ENCODE data around the gene OR6B2.

Gene OR6B2

GRCh38 chr2:240042740-240043139 is 12.5 kb upstream of the OR6B2 start:
- H3K27ac ChIP-seq (ENCODE audit: insufficient read depth, low read depth, low read length, poor library complexity, severe bottlenecking), result no peak overlapping the region
- H3K36me3 ChIP-seq (ENCODE audit: control insufficient read depth, insufficient read depth, low read length), result no peaks in the 10 kb centered on the region
- no peaks in the 10 kb centered on the region for H3K4me1 ChIP-seq (ENCODE audit: control insufficient read depth, insufficient read depth, low read length)
- WGBS, 2 experiments, result 91 to 93% methylated on average over 11 of the region's 11 CpGs
- H3K9me3 ChIP-seq (ENCODE audit: control insufficient read depth, low read length), result no peaks in the 10 kb centered on the region
- peaks cover 26% of the 10 kb centered on the region for H3K27me3 ChIP-seq (ENCODE audit: control insufficient read depth, insufficient read depth, low read length, poor library complexity, severe bottlenecking)
- no peak overlapping the region for H3K4me3 ChIP-seq (ENCODE audit: insufficient read depth, low read depth, low read length)

DNA sequence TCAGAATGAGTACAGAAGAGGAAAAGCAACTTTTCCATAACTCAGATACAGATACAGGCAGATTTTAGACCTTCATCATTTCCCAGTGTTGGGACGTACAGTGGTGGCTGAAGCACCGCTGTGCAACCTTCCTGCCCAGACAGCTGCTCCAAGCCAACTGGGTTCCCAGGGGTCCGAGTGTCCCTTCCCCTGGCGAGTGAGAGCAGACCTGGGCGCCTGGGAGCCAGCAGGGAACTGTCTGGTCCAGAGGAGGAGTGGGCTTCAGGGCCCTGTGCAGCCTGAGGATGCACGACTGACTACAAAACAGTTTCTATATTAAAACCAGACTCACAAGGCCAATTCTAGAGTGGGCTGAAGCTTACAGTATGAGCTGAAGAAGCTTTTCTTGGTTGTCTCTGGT is 11.1 kb upstream of the OR6B2 start:
- Histone ChIP-seq H3K27me3 (ENCODE audit: control insufficient read depth, insufficient read depth, low read length, poor library complexity, severe bottlenecking) (peaks cover 33% of the 10 kb centered on the region), H3K27ac (ENCODE audit: insufficient read depth, low read depth, low read length, poor library complexity, severe bottlenecking) (no peak overlapping the region), H3K4me1 (ENCODE audit: control insufficient read depth, insufficient read depth, low read length) (no peaks in the 10 kb centered on the region), H3K9me3 (ENCODE audit: control insufficient read depth, low read length) (no peaks in the 10 kb centered on the region), H3K36me3 (ENCODE audit: control insufficient read depth, insufficient read depth, low read length) (no peaks in the 10 kb centered on the region), H3K4me3 (ENCODE audit: insufficient read depth, low read depth, low read length) (no peak overlapping the region)
- 91 to 93% methylated on average over 6 of the region's 6 CpGs for WGBS, 2 experiments

GRCh38 chr2:240037358-240037757 is 7.1 kb upstream of the OR6B2 start:
- no peaks in the 10 kb centered on the region for H3K36me3 ChIP-seq (ENCODE audit: control insufficient read depth, insufficient read depth, low read length)
- H3K4me3 ChIP-seq (ENCODE audit: insufficient read depth, low read depth, low read length), result no peak overlapping the region
- H3K4me1 ChIP-seq (ENCODE audit: control insufficient read depth, insufficient read depth, low read length), result no peaks in the 10 kb centered on the region
- no peaks in the 10 kb centered on the region for H3K9me3 ChIP-seq (ENCODE audit: control insufficient read depth, low read length)
- peaks cover 54% of the 10 kb centered on the region for H3K27me3 ChIP-seq (ENCODE audit: control insufficient read depth, insufficient read depth, low read length, poor library complexity, severe bottlenecking)
- no peak overlapping the region for H3K27ac ChIP-seq (ENCODE audit: insufficient read depth, low read depth, low read length, poor library complexity, severe bottlenecking)

DNA sequence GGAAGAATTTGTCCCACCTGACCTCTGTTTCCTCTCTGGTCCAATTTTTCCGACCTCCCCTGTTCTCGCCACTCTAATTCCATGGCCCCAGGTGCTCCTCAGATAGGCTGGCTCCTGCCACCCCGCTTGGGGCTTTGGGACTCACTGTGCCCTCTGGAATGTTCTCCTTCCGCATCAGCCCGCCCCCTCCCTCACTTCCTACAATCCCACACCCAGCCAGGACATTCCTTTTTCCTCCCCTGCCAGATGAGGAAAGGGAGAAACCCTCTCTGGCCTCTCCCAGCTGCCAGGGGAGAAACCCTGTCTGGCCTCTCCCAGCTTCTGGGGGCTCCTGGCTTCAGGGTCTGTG is 3.1 kb upstream of the OR6B2 start:
- Histone ChIP-seq H3K27ac (ENCODE audit: insufficient read depth, low read depth, low read length, poor library complexity, severe bottlenecking) (no peak overlapping the region), H3K36me3 (ENCODE audit: control insufficient read depth, insufficient read depth, low read length) (no peaks in the 10 kb centered on the region), H3K4me1 (ENCODE audit: control insufficient read depth, insufficient read depth, low read length) (no peaks in the 10 kb centered on the region), H3K27me3 (ENCODE audit: control insufficient read depth, insufficient read depth, low read length, poor library complexity, severe bottlenecking) (peaks cover 52% of the 10 kb centered on the region), H3K9me3 (ENCODE audit: control insufficient read depth, low read length) (no peaks in the 10 kb centered on the region), H3K4me3 (ENCODE audit: insufficient read depth, low read depth, low read length) (no peak overlapping the region)
- WGBS, 2 experiments, result 57 to 64% methylated on average over 5 of the region's 5 CpGs

DNA sequence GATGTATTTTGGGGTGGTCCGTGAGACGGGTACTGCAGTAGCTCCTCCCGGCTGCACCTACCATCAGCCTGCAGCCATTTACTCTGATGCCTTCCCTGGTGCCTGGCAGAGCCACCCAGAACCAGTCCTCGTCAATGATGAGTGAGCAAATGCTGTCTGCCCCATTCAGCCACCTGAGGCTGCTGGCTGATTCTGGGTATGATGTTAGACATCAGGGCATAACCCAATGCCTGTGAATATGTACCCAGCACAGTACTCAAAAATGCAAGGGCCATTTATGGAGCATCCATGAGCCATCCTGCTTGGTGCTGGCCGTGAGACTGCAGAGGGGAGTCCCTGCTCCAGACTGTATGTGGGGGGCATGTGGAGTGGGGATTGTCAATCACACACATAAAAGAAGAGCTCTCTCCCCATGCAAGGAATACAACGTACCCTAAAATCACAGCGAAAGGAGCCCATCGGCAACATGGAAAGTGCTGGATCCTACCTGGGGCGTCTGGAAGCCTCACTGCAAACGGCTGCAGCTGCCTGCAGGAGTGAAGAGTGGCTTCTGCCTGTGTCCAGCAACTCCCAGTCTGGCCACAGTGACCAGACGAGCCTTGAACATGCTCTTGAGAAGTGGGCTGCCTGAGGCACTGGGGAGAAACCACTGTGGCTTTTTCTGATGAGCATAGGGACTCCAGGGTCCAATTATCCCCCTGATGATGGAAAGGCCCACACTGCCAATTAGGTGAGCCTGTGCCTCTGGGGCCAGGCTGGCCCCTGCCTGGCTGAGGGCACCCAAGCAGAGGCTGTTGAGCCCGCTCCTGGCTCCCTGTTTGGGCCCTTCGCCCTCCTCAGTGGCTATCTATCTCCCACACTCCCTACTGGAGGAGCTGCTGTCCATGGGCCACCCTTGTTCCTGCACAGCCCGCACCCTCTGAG is 2.4 kb upstream of the OR6B2 start:
- Histone ChIP-seq H3K4me1 (ENCODE audit: control insufficient read depth, insufficient read depth, low read length) (no peaks in the 10 kb centered on the region), H3K27me3 (ENCODE audit: control insufficient read depth, insufficient read depth, low read length, poor library complexity, severe bottlenecking) (peaks cover 48% of the 10 kb centered on the region), H3K36me3 (ENCODE audit: control insufficient read depth, insufficient read depth, low read length) (no peaks in the 10 kb centered on the region), H3K27ac (ENCODE audit: insufficient read depth, low read depth, low read length, poor library complexity, severe bottlenecking) (no peak overlapping the region), H3K9me3 (ENCODE audit: control insufficient read depth, low read length) (no peaks in the 10 kb centered on the region), H3K4me3 (ENCODE audit: insufficient read depth, low read depth, low read length) (no peak overlapping the region)
- 87 to 88% methylated on average over 14 of the region's 14 CpGs for WGBS, 2 experiments

- Histone ChIP-seq H3K4me1 (ENCODE audit: control insufficient read depth, insufficient read depth, low read length) (peaks cover 4% of the 10 kb centered on the region), H3K4me3 (ENCODE audit: insufficient read depth, low read depth, low read length) (peak overlapping the region; percentile 63), H3K9me3 (ENCODE audit: control insufficient read depth, low read length) (no peaks in the 10 kb centered on the region), H3K27me3 (ENCODE audit: control insufficient read depth, insufficient read depth, low read length, poor library complexity, severe bottlenecking) (peaks cover 3% of the 10 kb centered on the region), H3K36me3 (ENCODE audit: control insufficient read depth, insufficient read depth, low read length) (peaks cover 10% of the 10 kb centered on the region), H3K27ac (ENCODE audit: insufficient read depth, low read depth, low read length, poor library complexity, severe bottlenecking) (no peak overlapping the region)
- WGBS, 2 experiments, result 1% methylated on average over 21 to 22 of the region's 22 CpGs
These were observed 5.5 kb downstream of the OR6B2 start for GRCh38 chr2:240024766-240025165.

DNA sequence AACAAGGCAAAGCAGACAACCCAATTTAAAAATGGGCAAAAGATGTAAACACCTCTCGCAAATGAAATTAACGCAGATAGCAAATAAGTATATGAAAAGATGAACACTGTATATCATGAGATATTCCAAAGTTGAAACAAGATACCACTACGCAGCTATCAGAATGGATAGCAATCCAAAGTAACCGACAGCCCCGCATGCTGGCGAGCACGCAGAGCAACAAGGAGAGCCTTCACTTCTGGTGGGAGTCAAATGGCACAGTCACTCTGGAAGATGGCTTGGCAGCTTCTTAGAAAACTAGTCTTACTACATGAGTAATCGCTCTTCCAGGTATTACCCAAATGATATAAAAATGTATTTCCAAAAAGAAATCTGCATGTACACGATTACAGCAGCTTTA is 6.4 kb downstream of the OR6B2 start:
- Histone ChIP-seq H3K4me1 (ENCODE audit: control insufficient read depth, insufficient read depth, low read length) (peaks cover 4% of the 10 kb centered on the region), H3K36me3 (ENCODE audit: control insufficient read depth, insufficient read depth, low read length) (peaks cover 15% of the 10 kb centered on the region), H3K4me3 (ENCODE audit: insufficient read depth, low read depth, low read length) (peak overlapping the region; percentile 63), H3K9me3 (ENCODE audit: control insufficient read depth, low read length) (no peaks in the 10 kb centered on the region), H3K27me3 (ENCODE audit: control insufficient read depth, insufficient read depth, low read length, poor library complexity, severe bottlenecking) (peaks cover 3% of the 10 kb centered on the region), H3K27ac (ENCODE audit: insufficient read depth, low read depth, low read length, poor library complexity, severe bottlenecking) (no peak overlapping the region)
- WGBS, 2 experiments, result 88 to 91% methylated on average over 9 of the region's 9 CpGs

- H3K9me3 ChIP-seq (ENCODE audit: control insufficient read depth, low read length), result no peaks in the 10 kb centered on the region
- H3K4me3 ChIP-seq (ENCODE audit: insufficient read depth, low read depth, low read length), result no peak overlapping the region
- no peak overlapping the region for H3K27ac ChIP-seq (ENCODE audit: insufficient read depth, low read depth, low read length, poor library complexity, severe bottlenecking)
- WGBS, 2 experiments, result 55 to 57% methylated on average over 9 of the region's 9 CpGs
- peaks cover 26% of the 10 kb centered on the region for H3K36me3 ChIP-seq (ENCODE audit: control insufficient read depth, insufficient read depth, low read length)
- H3K27me3 ChIP-seq (ENCODE audit: control insufficient read depth, insufficient read depth, low read length, poor library complexity, severe bottlenecking), result no peaks in the 10 kb centered on the region
- peaks cover 4% of the 10 kb centered on the region for H3K4me1 ChIP-seq (ENCODE audit: control insufficient read depth, insufficient read depth, low read length)
These were observed 8.6 kb downstream of the OR6B2 start for GRCh38 chr2:240021488-240022104.

DNA sequence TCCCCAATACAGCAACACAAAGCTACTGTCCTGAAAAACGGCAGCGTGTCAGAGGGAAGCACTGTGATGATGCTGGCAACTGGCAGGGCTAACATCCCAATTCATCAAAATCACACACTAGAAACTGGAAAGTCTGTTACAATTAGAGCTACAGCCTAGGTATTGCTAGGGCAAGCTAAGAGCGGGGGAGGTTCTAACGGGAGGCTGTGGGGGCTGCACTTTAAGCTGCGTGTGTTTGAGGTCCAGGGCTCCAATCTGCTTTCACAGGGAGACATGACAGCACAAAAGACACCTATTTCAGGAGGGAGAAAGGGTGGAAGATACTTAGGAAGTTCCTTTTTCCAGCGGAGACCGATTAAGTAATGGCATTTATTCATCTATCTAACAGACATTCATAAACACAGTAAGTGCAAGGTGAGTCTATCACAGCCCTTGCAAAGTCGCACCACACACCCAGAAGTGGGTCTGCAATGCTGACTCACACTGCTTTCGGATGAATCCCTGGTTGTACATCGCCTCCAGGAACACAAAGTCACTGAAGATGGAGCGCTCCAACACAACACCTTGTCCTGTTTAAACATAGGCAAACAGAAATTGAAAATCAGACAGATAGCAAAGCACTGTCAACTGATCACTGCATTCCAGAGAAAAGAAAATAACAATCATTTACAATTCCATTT is 12.0 kb downstream of the OR6B2 start:
- 95 to 96% methylated on average over 11 of the region's 11 CpGs for WGBS, 2 experiments
- no peak overlapping the region for H3K27ac ChIP-seq (ENCODE audit: insufficient read depth, low read depth, low read length, poor library complexity, severe bottlenecking)
- no peaks in the 10 kb centered on the region for H3K4me1 ChIP-seq (ENCODE audit: control insufficient read depth, insufficient read depth, low read length)
- H3K4me3 ChIP-seq (ENCODE audit: insufficient read depth, low read depth, low read length), result no peak overlapping the region
- H3K9me3 ChIP-seq (ENCODE audit: control insufficient read depth, low read length), result no peaks in the 10 kb centered on the region
- peaks cover 34% of the 10 kb centered on the region for H3K36me3 ChIP-seq (ENCODE audit: control insufficient read depth, insufficient read depth, low read length)
- H3K27me3 ChIP-seq (ENCODE audit: control insufficient read depth, insufficient read depth, low read length, poor library complexity, severe bottlenecking), result no peaks in the 10 kb centered on the region

DNA sequence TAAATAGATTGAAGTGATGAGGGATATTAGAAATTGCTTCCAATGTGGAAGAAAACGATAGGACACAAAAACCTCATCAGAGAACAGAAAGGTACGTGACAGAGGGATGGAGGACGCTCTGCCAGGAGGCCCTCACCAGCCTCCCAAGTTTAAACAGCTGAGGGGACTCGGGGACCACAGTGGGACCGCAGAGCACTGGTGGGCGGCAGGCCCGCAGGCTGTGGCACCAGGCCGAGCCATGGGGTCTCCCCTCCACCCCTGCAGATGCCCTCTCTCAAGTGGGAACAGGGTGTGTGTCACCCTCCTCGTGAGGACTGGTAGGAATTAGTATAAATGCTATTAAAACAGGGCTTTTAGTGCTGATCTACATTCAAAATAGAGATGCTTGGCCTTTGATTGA is 15.9 kb downstream of the OR6B2 start:
- H3K36me3 ChIP-seq (ENCODE audit: control insufficient read depth, insufficient read depth, low read length), result peaks cover 24% of the 10 kb centered on the region

More for the DNA sequence above, 15.9 kb downstream of the OR6B2 start:
- no peaks in the 10 kb centered on the region for H3K27me3 ChIP-seq (ENCODE audit: control insufficient read depth, insufficient read depth, low read length, poor library complexity, severe bottlenecking)
- no peaks in the 10 kb centered on the region for H3K4me1 ChIP-seq (ENCODE audit: control insufficient read depth, insufficient read depth, low read length)
- H3K4me3 ChIP-seq (ENCODE audit: insufficient read depth, low read depth, low read length), result no peak overlapping the region
- 93 to 98% methylated on average over 9 of the region's 9 CpGs for WGBS, 2 experiments
- no peak overlapping the region for H3K27ac ChIP-seq (ENCODE audit: insufficient read depth, low read depth, low read length, poor library complexity, severe bottlenecking)
- H3K9me3 ChIP-seq (ENCODE audit: control insufficient read depth, low read length), result no peaks in the 10 kb centered on the region
